Measurements from ENCODE around the gene TNFRSF12A. TPM values are rescaled to one million over a fixed set of nuclear protein-coding genes. Genes with fewer than 3 reads are reported as not detected.
A peak's percentile ranks its signal among the peaks of the same experiment; 100 is the strongest.

The TNFRSF12A gene
- total and polyA plus RNA-seq, 2 of the 4 experiments (the other 2 are of a cell fraction), result 103 to 304 TPM

- WGBS, 2 experiments (ENCODE audit: extremely low coverage in 2 of 2, insufficient read length in 1 of 2), result no CpG with 5 or more reads among the region's 52 CpGs
- Histone ChIP-seq H3K4me3 (ENCODE audit: insufficient read depth, low read depth, low read length) (no peak within 1 kb of the TSS), H3K27me3 (ENCODE audit: control insufficient read depth, insufficient read depth, low read length) (peaks cover 16% of the 10 kb centered on the region), H4K5ac (ENCODE audit: low read depth, low read length) (no peak within 1 kb of the TSS), H2BK5ac (ENCODE audit: low read depth, low read length, poor library complexity, severe bottlenecking) (no peak within 1 kb of the TSS), H3K9me3 (ENCODE audit: control insufficient read depth, insufficient read depth, low read length) (no peaks in the 10 kb centered on the region), H4K8ac (ENCODE audit: low read depth in 2 of 2, low read length in 2 of 2) (no peak within 1 kb of the TSS), H2BK120ac (ENCODE audit: low read depth, low read length) (no peak within 1 kb of the TSS), H4K91ac (ENCODE audit: insufficient read depth, low read depth, low read length) (no peak within 1 kb of the TSS), H3K4me2 (ENCODE audit: low read depth, low read length) (no peak within 1 kb of the TSS), H3K27ac (ENCODE audit: insufficient read depth, low read length) (no peak within 1 kb of the TSS), H3K18ac (ENCODE audit: low read depth, low read length) (no peak within 1 kb of the TSS), H2BK15ac (ENCODE audit: low read depth, low read length) (no peak within 1 kb of the TSS), H3K9me1 (ENCODE audit: insufficient read depth, low read length) (no peaks in the 10 kb centered on the region), H3K4me1 (ENCODE audit: control insufficient read depth, insufficient read depth, low read length) (peaks cover 8% of the 10 kb centered on the region), H2AK5ac (ENCODE audit: low read depth, low read length) (0 out of 2 replicates have a peak within 1 kb of the TSS, but pooled peaks have one; percentile 43), H3K36me3 (ENCODE audit: control insufficient read depth, insufficient read depth, low read length) (peaks cover 10% of the 10 kb centered on the region), H3K9ac (ENCODE audit: low read depth, low read length) (no peak within 1 kb of the TSS), H3K79me1 (ENCODE audit: low read depth in 1 of 2, low read length in 2 of 2) (peaks cover 0 to 17% of the 10 kb centered on the region in 2 experiments; a peak in 2 of 4 replicates), H2AFZ (replicated peaks; ENCODE audit: low read length, poor library complexity) (peak within 1 kb of the TSS; percentile 53), H2BK20ac (ENCODE audit: low read depth, low read length) (no peak within 1 kb of the TSS), H3K14ac (replicated peaks; ENCODE audit: low read depth, low read length) (no peak within 1 kb of the TSS), H3K4ac (ENCODE audit: low read depth, low read length) (no peak within 1 kb of the TSS), H4K20me1 (ENCODE audit: insufficient read depth, low read length) (peaks cover 28% of the 10 kb centered on the region), H3K56ac (ENCODE audit: extremely low read depth, insufficient read depth, low read length) (no peak within 1 kb of the TSS), H2AK9ac (replicated peaks; ENCODE audit: low read depth, low read length, poor library complexity) (peak within 1 kb of the TSS; percentile 42), H3K23ac (ENCODE audit: low read depth, low read length) (no peak within 1 kb of the TSS)
- no peak for ATAC-seq (ENCODE audit: low read depth)
- no peak for DNase-seq
- TF ChIP-seq CTCF (conservative IDR thresholded peaks at IDR 0.05; ENCODE audit: low read depth, low read length) (0 out of 2 replicates have a peak, but pooled peaks have one; percentile 19), FOS (IDR thresholded peaks at IDR 0.05; ENCODE audit: low read depth, low read length) (no peak)
- BruUV-seq (replicated peaks), result no TSS peak
- in situ Hi-C loops (cut with MboI; ENCODE audit: low sequenced_read_pairs), result no loop called here
- intact Hi-C loops (cut with micrococcal nuclease), result no loop called here
- dilution Hi-C loops (cut with HindIII; ENCODE audit: low sequenced_read_pairs, unreplicated experiment), result no loop called here
- ChIA-PET POLR2A (ENCODE audit: unreplicated experiment) (no interaction called here), CTCF (no interaction called here)
Observed at GRCh38 chr16:3017794-3018506, 2.2 kb upstream of the TNFRSF12A start, which contains the start of gene CLDN6. Gene CLDN6 (minus strand): TSS chr16:3018183. CDS start chr16:3016021, 2,162 bp downstream.

Data from IMR-90 (cell line).